Ishikawa (cell line): Measurements from ENCODE around the gene ADAMTS16.

Experiments
- CEBPB ChIP-seq: IDR thresholded peaks from 2 replicates; pipeline ENCODE4 v1.6.1; 2012
- CREB1 ChIP-seq: IDR thresholded peaks from 2 replicates; pipeline ENCODE4 v1.6.1; 2012; ENCODE audit warnings: low read depth
- EGR1 ChIP-seq: IDR thresholded peaks from 2 replicates; pipeline ENCODE4 v1.6.1; 2012
- EP300 ChIP-seq: IDR thresholded peaks from 2 replicates; pipeline ENCODE4 v1.6.1; 2012; ENCODE audit warnings: borderline replicate concordance
- FOXM1 ChIP-seq: IDR thresholded peaks from 2 replicates; pipeline ENCODE4 v1.6.1; 2012; ENCODE audit warnings: low read depth, borderline replicate concordance
- MAX ChIP-seq: IDR thresholded peaks from 2 replicates; pipeline ENCODE4 v1.6.1; 2012
- NFIC ChIP-seq: IDR thresholded peaks from 2 replicates; pipeline ENCODE4 v1.6.1; 2012
- RAD21 ChIP-seq: IDR thresholded peaks from 2 replicates; pipeline ENCODE4 v1.6.1; 2012; ENCODE audit warnings: low read depth
- TAF1 ChIP-seq: IDR thresholded peaks from 2 replicates; pipeline ENCODE4 v1.6.1; 2012; ENCODE audit warnings: low read depth, mild to moderate bottlenecking
- TCF12 ChIP-seq: IDR thresholded peaks from 2 replicates; pipeline ENCODE4 v1.6.1; 2012; ENCODE audit warnings: low read depth
- TEAD4 ChIP-seq: IDR thresholded peaks from 2 replicates; pipeline ENCODE4 v1.6.1; 2012
- YY1 ChIP-seq: IDR thresholded peaks from 2 replicates; pipeline ENCODE4 v1.6.1; 2012; ENCODE audit warnings: low read depth
- ZBTB7A ChIP-seq: IDR thresholded peaks from 2 replicates; pipeline ENCODE4 v1.6.1; 2012; ENCODE audit warnings: low read depth
- TF ChIP-seq, protein P1 (sequence below): IDR thresholded peaks from 2 replicates; pipeline ENCODE4 v1.6.1; 2012; ENCODE audit warnings: low read depth, mild to moderate bottlenecking
- TF ChIP-seq, protein P2 (sequence below): IDR thresholded peaks from 2 replicates; pipeline ENCODE4 v1.6.1; 2012

ADAMTS16 gene

GRCh38 chr5:5198815-5199214, 58.7 kb downstream of the ADAMTS16 start:
- TF ChIP-seq TAF1 (no peak), CEBPB (no peak), CREB1 (no peak), FOXM1 (no peak), TCF12 (no peak), EP300 (no peak), ZBTB7A (no peak), MAX (no peak), RAD21 (no peak), EGR1 (no peak)
- TF ChIP-seq, protein P1, sequence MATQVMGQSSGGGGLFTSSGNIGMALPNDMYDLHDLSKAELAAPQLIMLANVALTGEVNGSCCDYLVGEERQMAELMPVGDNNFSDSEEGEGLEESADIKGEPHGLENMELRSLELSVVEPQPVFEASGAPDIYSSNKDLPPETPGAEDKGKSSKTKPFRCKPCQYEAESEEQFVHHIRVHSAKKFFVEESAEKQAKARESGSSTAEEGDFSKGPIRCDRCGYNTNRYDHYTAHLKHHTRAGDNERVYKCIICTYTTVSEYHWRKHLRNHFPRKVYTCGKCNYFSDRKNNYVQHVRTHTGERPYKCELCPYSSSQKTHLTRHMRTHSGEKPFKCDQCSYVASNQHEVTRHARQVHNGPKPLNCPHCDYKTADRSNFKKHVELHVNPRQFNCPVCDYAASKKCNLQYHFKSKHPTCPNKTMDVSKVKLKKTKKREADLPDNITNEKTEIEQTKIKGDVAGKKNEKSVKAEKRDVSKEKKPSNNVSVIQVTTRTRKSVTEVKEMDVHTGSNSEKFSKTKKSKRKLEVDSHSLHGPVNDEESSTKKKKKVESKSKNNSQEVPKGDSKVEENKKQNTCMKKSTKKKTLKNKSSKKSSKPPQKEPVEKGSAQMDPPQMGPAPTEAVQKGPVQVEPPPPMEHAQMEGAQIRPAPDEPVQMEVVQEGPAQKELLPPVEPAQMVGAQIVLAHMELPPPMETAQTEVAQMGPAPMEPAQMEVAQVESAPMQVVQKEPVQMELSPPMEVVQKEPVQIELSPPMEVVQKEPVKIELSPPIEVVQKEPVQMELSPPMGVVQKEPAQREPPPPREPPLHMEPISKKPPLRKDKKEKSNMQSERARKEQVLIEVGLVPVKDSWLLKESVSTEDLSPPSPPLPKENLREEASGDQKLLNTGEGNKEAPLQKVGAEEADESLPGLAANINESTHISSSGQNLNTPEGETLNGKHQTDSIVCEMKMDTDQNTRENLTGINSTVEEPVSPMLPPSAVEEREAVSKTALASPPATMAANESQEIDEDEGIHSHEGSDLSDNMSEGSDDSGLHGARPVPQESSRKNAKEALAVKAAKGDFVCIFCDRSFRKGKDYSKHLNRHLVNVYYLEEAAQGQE, result no peak

- no peak for TF ChIP-seq TCF12
- no peak for TF ChIP-seq TEAD4
- TF ChIP-seq CREB1, result no peak
- no peak for TF ChIP-seq EP300
- no peak for TF ChIP-seq ZBTB7A
- TF ChIP-seq RAD21, result no peak
- no peak for TF ChIP-seq FOXM1
- TF ChIP-seq, protein P1, result no peak
- no peak for TF ChIP-seq EGR1
- no peak for TF ChIP-seq YY1
- TF ChIP-seq, protein P2, sequence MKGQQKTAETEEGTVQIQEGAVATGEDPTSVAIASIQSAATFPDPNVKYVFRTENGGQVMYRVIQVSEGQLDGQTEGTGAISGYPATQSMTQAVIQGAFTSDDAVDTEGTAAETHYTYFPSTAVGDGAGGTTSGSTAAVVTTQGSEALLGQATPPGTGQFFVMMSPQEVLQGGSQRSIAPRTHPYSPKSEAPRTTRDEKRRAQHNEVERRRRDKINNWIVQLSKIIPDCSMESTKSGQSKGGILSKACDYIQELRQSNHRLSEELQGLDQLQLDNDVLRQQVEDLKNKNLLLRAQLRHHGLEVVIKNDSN, result no peak
Observed at GRCh38 chr5:5199495-5199894, 59.4 kb downstream of the ADAMTS16 start.

DNA sequence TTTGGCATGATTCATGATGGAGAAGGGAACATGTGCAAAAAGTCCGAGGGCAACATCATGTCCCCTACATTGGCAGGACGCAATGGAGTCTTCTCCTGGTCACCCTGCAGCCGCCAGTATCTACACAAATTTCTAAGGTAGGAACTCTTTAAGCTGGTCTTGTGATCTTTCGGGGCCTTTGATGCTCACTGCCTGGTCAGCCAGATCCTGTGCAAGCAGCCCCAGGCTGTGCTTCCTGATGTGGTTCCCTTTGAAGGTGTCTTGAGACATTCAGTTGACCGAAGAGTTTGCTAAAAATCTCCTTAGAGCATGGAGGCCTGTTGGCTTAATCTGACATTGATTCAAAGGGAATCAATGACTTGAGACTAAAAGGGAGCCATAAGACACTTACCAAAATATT, 60.0 kb downstream of the ADAMTS16 start:
- TF ChIP-seq NFIC (no peak), YY1 (no peak), MAX (no peak), EGR1 (no peak), ZBTB7A (no peak), RAD21 (no peak), EP300 (no peak), CEBPB (no peak), CREB1 (no peak), TEAD4 (no peak), TCF12 (no peak), TAF1 (no peak), FOXM1 (no peak)
- TF ChIP-seq, protein P2, result no peak
- TF ChIP-seq, protein P1, result no peak

GRCh38 chr5:5202321-5202720, 62.2 kb downstream of the ADAMTS16 start:
- no peak for TF ChIP-seq EGR1
- no peak for TF ChIP-seq TCF12
- TF ChIP-seq CEBPB, result no peak
- TF ChIP-seq, protein P2, result no peak
- TF ChIP-seq ZBTB7A, result no peak
- no peak for TF ChIP-seq YY1
- no peak for TF ChIP-seq CREB1
- TF ChIP-seq RAD21, result no peak
- TF ChIP-seq TEAD4, result no peak
- TF ChIP-seq EP300, result no peak
- TF ChIP-seq NFIC, result no peak
- no peak for TF ChIP-seq FOXM1
- no peak for TF ChIP-seq MAX
- TF ChIP-seq, protein P1, result no peak
- no peak for TF ChIP-seq TAF1
